HG03025 (cell line): ENCODE results near the gene C1GALT1.

Experiments used
- ATAC-seq: cut with Tn5 transposase; IDR thresholded peaks from one replicate; pipeline ENCODE4 v1.9.1; 2021; ENCODE audit warnings: mild to moderate bottlenecking, moderate library complexity; ENCODE audit not compliant: unreplicated experiment, low FRiP score

Gene C1GALT1

GRCh38 chr7:7265081-7266075, 83.0 kb downstream of the C1GALT1 start:
- ATAC-seq = no peak

GRCh38 chr7:7266257-7266881, 84.0 kb downstream of the C1GALT1 start:
- ATAC-seq = no peak

GRCh38 chr7:7271094-7271874, 88.9 kb downstream of the C1GALT1 start:
- ATAC-seq = no peak

- no peak for ATAC-seq
Measured at GRCh38 chr7:7272294-7272693, 90.0 kb downstream of the C1GALT1 start.

GRCh38 chr7:7274782-7275181, 92.4 kb downstream of the C1GALT1 start:
- ATAC-seq = no peak

GRCh38 chr7:7276161-7276560, 93.8 kb downstream of the C1GALT1 start:
- no peak for ATAC-seq

- ATAC-seq = no peak
Measured at GRCh38 chr7:7290429-7291122, 108.2 kb downstream of the C1GALT1 start.

- ATAC-seq = no peak
Measured at GRCh38 chr7:7292085-7292484, 109.7 kb downstream of the C1GALT1 start.

GRCh38 chr7:7292608-7293007, 110.3 kb downstream of the C1GALT1 start:
- no peak for ATAC-seq

- ATAC-seq = no peak
Measured at GRCh38 chr7:7293092-7293491, 110.7 kb downstream of the C1GALT1 start.

GRCh38 chr7:7294911-7295310, 112.6 kb downstream of the C1GALT1 start:
- no peak for ATAC-seq
